Parathyroid adenoma (tissue), 2 donors: ENCODE results near the gene GRIK1.

Experiments used
- H2AFZ ChIP-seq: fragments of 300-600 bp; sonication (generic); one replicate; pipeline ENCODE4 v1.7.0; 2017; ENCODE audit warnings: antibody characterized with exemption, mild to moderate bottlenecking
- H3K27ac ChIP-seq: fragments of 300-600 bp; sonication (generic); one replicate; pipeline ENCODE4 v1.7.0; 2017
- H3K27me3 ChIP-seq: fragments of 300-600 bp; sonication (generic); one replicate; pipeline ENCODE4 v1.7.0; 2017; ENCODE audit warnings: low read length; ENCODE audit not compliant: control insufficient read depth, insufficient read depth
- H3K36me3 ChIP-seq: fragments of 300-600 bp; sonication (generic); one replicate; pipeline ENCODE4 v1.7.0; 2017; ENCODE audit warnings: low read length; ENCODE audit not compliant: control insufficient read depth, insufficient read depth
- H3K4me1 ChIP-seq: fragments of 300-600 bp; sonication (generic); one replicate; pipeline ENCODE4 v1.7.0; 2017; ENCODE audit warnings: control low read depth
- H3K4me2 ChIP-seq: fragments of 300-600 bp; sonication (generic); one replicate; pipeline ENCODE4 v1.7.0; 2017; ENCODE audit warnings: low read length
- H3K4me3 ChIP-seq: fragments of 300-600 bp; sonication (generic); one replicate; pipeline ENCODE4 v1.7.0; 2017; ENCODE audit warnings: low read depth, low read length
- H3K79me2 ChIP-seq: fragments of 300-600 bp; sonication (generic); one replicate; pipeline ENCODE4 v1.7.0; 2017; ENCODE audit warnings: control low read depth
- H3K9ac ChIP-seq: fragments of 300-600 bp; sonication (generic); one replicate; pipeline ENCODE4 v1.7.0; 2017; ENCODE audit warnings: mild to moderate bottlenecking
- H3K9me3 ChIP-seq: fragments of 300-600 bp; sonication (generic); one replicate; pipeline ENCODE4 v1.7.0; 2017; ENCODE audit warnings: low read length; ENCODE audit not compliant: control insufficient read depth
- CTCF ChIP-seq: fragments of 300-600 bp; sonication (generic); IDR thresholded peaks from one replicate; pipeline ENCODE4 v1.7.0; 2017; ENCODE audit warnings: antibody characterized with exemption, mild to moderate bottlenecking
- donor health status: primary hyperparathyroidism.

The GRIK1 gene

GRCh38 chr21:29633756-29634155 is 306.0 kb downstream of the GRIK1 start:
- Histone ChIP-seq H3K4me2 (no peak overlapping the region), H3K79me2 (no peaks in the 10 kb centered on the region), H3K4me1 (no peaks in the 10 kb centered on the region), H2AFZ (no peak overlapping the region), H3K27ac (no peak overlapping the region), H3K9ac (no peak overlapping the region), H3K9me3 (no peaks in the 10 kb centered on the region), H3K27me3 (no peaks in the 10 kb centered on the region), H3K4me3 (no peak overlapping the region), H3K36me3 (no peaks in the 10 kb centered on the region)
- TF ChIP-seq CTCF, result no peak

GRCh38 chr21:29630441-29630840 is 309.4 kb downstream of the GRIK1 start:
- Histone ChIP-seq H3K79me2 (no peaks in the 10 kb centered on the region), H3K36me3 (no peaks in the 10 kb centered on the region), H3K4me2 (no peak overlapping the region), H3K27ac (no peak overlapping the region), H3K4me3 (no peak overlapping the region), H3K4me1 (no peaks in the 10 kb centered on the region), H3K9me3 (no peaks in the 10 kb centered on the region), H3K27me3 (no peaks in the 10 kb centered on the region), H3K9ac (no peak overlapping the region), H2AFZ (no peak overlapping the region)
- TF ChIP-seq CTCF, result no peak

DNA sequence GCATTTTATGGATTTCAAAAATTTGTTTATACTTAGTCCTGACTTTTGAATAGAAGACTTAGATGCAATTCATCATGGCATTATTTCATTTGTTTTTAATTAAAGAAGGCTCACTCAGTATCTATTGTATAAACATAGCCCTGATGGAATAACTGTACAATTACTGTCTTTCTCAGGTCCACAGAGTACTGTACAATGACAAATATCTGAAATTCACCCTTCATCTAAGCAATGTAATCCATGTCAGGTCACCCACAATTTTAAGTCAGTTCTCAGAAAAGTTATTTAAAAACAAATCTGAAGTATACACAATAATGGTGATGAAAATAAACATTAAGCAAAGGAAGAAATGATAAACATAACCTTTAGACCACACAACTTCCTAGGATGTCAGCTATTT is 311.9 kb downstream of the GRIK1 start:
- H3K27ac ChIP-seq, result no peak overlapping the region
- no peak for TF ChIP-seq CTCF
- H3K27me3 ChIP-seq, result no peaks in the 10 kb centered on the region
- H3K36me3 ChIP-seq, result no peaks in the 10 kb centered on the region
- no peak overlapping the region for H3K9ac ChIP-seq
- H3K79me2 ChIP-seq, result no peaks in the 10 kb centered on the region
- no peaks in the 10 kb centered on the region for H3K4me1 ChIP-seq
- H3K4me3 ChIP-seq, result no peak overlapping the region
- no peak overlapping the region for H3K4me2 ChIP-seq
- no peaks in the 10 kb centered on the region for H3K9me3 ChIP-seq
- H2AFZ ChIP-seq, result no peak overlapping the region

DNA sequence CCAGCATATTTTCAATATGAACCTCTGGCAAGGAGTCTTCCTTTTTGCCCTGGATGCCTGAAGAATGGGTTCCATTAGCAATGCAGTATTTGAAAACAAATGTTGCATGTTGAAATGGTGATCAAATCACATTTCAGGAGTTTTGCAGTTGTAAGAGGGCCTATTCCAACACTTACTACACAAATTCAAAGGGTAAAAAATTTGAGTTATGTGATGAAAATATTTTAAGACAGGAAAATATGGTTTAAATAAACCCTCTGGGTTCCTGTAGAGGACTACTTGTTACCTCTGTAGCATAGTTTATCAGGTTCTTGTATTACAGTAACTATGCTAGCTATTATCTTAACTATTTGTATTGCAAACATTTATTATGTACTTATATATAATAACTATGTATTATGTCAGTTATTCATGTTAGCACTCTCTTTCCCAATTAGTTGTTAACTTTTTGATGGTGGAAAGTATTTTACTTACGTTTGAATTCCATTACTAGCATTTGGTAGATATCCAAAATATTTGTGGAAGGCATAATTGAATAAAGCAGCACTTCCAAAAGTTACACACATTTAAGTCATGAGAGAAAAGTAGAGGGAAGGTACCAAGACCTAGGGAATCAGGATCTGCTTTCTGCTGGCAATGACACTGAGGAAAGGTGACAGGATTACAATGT is 312.9 kb downstream of the GRIK1 start:
- TF ChIP-seq CTCF, result no peak
- Histone ChIP-seq H3K9ac (no peak overlapping the region), H3K27me3 (no peaks in the 10 kb centered on the region), H3K4me2 (no peak overlapping the region), H3K4me3 (no peak overlapping the region), H3K4me1 (no peaks in the 10 kb centered on the region), H2AFZ (no peak overlapping the region), H3K36me3 (no peaks in the 10 kb centered on the region), H3K9me3 (no peaks in the 10 kb centered on the region), H3K27ac (no peak overlapping the region), H3K79me2 (no peaks in the 10 kb centered on the region)

DNA sequence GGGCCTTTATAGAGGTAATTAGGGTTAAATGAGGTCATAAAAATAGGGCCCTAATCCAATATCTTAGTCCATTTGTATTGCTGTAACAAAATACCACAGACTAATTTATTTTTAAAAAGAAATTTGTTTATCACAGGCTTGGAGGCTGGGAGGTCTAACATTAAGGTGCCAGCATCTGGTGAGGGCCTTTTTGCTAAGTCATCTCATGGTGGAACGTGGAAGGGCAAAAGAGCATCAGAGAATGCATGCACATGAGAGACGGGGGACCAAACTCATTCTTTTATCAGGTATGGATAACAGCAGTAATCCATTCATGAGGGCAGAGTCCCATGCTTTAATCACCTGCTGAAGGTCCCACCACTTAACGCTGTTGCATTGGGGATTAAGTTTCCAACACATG is 313.8 kb downstream of the GRIK1 start:
- H3K9me3 ChIP-seq, result no peaks in the 10 kb centered on the region
- H3K27me3 ChIP-seq, result no peaks in the 10 kb centered on the region
- H3K4me2 ChIP-seq, result no peak overlapping the region
- no peak overlapping the region for H2AFZ ChIP-seq
- no peak overlapping the region for H3K27ac ChIP-seq
- H3K79me2 ChIP-seq, result no peaks in the 10 kb centered on the region
- no peaks in the 10 kb centered on the region for H3K4me1 ChIP-seq
- H3K4me3 ChIP-seq, result no peak overlapping the region
- H3K9ac ChIP-seq, result no peak overlapping the region
- no peaks in the 10 kb centered on the region for H3K36me3 ChIP-seq
- no peak for TF ChIP-seq CTCF
